SK-N-MC (cell line): ENCODE results near the gene ANKRD35.

Source experiments
- EZH2 ChIP-seq: fragments of 200-600 bp; sonication (generic); IDR thresholded peaks from one replicate; pipeline ENCODE4 v1.6.1; 2017; ENCODE audit warnings: antibody characterized with exemption
- POLR2AphosphoS5 ChIP-seq: IDR thresholded peaks from 2 replicates; pipeline ENCODE4 v1.6.1; 2012; ENCODE audit warnings: mild to moderate bottlenecking, low read depth, low read length, borderline replicate concordance

DNA sequence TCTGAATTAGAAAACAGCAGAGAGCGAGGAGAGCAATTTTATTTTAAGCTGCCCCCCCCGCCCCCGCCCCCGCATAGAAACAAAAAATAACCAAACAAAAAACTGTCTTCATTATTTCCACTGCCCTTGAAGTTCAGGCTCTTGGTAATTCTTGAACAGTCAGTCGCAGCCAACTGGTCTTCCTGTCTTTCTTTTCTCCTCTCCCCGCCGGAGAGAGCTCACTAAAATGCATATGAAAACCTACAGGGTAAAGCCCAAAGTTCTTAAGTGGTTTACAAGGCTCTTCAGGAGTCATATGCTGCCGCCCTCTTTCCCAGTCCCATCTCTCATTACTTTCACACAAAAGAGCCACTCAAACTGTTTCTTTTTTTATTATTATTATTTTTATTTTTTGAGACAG lies 1.1 kb upstream of the ANKRD35 start:
- no peak for TF ChIP-seq EZH2
- TF ChIP-seq POLR2AphosphoS5, result no peak
